ENCODE data around the gene CIDEB. TPM values are rescaled to one million over a fixed set of nuclear protein-coding genes. Genes with fewer than 3 reads are reported as not detected.
"Not testable (repeated sequence)": the region's sequence is repeated elsewhere in the genome, so short reads cannot be mapped to it uniquely, and the experiment has no call there.

Gene CIDEB, protein sequence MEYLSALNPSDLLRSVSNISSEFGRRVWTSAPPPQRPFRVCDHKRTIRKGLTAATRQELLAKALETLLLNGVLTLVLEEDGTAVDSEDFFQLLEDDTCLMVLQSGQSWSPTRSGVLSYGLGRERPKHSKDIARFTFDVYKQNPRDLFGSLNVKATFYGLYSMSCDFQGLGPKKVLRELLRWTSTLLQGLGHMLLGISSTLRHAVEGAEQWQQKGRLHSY
- total RNA-seq: 10 to 100 TPM; 14.2 to 14.4 TPM

DNA sequence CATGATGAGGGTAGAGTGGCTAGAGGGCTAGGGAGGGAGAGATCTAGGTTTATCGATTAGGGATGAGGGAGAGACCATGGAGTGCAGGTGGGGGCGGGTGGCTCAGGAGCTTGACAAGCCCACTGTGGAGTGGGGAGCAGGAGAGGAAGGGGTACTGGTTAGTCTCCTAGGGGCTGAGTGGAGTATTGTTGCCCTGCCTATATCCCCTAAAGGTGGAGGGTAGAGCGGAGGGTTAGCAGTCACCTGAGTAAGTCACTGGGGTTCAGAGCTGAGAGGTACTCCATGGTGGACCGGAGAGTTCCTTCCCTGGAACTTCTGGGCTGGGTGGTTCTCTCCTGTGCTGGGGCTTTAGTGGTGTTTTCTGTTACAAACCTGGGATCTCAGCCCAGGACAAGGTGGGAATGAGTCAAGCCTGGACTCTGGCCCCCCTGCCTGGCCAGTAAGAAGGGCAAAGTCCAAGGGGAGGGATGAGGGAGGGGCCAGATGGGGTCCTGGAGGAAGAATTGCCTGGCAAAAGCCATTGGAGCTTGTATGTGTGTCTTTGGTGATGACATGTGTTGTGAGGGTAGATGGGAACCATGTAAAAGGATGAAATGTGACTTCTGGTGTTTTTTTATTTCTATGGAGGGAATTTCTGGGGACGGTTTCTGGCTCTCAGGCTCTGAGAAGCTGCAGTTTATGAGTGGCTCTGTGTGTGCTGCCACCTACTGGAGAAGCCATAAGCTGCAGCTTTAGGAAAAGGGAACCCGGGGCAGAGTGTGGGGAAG, at the start of gene CIDEB:
Gene CIDEB, minus strand, starts transcription at position 403 of the 767 bp plus-strand sequence. Its CDS starts 119 bp downstream, at position 284.
- ChIA-PET CTCF (interaction anchor here (0.5 to 8.6 kb wide), 28 partner anchors 9 to 227 kb away, joined by 3 to 57 read pairs (median 6); partner anchors contain the start of genes ADCY4, CBLN3, CHMP4A and DHRS1), POLR2A (interaction anchor here (0.9 to 1.1 kb wide), 2 partner anchors 8 to 66 kb away, joined by 3 read pairs; partner anchors contain the start of genes DHRS1, NOP9 and TINF2)

DNA sequence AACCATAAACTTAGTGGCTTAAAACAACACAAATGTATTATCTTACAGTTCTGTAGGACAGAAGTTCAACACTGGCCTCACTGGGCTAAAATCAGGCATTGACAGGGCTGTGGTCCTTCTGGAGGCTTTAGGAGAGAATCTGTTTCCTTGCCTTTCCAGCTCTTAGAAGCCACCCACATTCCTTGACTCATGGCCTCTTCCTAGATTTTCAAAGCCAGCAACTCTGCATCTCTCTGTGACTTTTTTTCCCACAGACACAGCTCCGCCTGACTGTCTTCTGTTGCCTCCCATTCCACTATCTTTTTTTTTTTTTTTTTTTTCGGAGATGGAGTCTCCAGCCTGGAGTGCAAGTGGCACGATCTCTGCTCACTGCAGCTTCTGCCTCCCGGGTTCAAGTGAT, 48.4 kb upstream of the CIDEB start:
- POLR2A ChIA-PET: no interaction called here
- CTCF ChIA-PET: interaction anchor here (2.2 kb wide), 1 partner anchor 75 kb away, joined by 10 read pairs; no protein-coding TSS in a partner anchor

DNA sequence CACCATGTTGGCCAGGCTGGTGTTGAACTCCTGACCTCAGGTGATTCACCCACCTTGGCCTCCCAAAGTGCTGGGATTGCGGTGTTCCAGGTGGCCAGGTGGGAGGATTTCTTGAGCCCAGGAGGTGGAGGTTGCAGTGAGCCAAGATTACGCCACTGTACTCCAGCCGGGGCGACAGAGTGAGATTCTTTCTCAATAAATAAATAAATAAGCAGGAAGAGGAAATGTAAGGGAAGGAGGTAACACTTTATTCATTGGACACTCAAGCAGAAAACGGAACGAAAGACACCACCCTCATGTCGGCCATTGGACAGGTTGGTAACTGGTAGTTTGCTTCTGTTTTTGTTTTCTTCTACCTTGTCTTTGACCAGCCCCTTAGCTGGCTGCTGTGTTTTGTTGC, 47.2 kb upstream of the CIDEB start:
- CTCF ChIA-PET: no interaction called here
- POLR2A ChIA-PET: no interaction called here

DNA sequence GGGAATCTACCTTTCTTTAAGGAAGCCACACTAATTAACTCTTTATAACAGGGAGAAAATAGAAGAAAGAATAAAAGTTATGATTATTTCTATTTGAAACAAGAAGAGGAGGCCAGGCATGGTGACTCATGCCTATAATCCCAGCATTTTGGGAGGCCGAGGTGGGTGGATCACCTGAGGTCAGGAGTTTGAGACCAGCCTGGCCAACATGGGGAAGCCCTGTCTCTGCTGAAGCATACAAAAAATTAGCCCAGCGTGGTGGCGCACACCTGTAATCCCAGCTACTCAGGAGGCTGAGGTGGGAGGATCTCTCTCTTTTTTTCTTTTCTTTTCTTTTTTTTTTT, 46.7 kb upstream of the CIDEB start:
- CTCF ChIA-PET, POLR2A ChIA-PET: not testable (repeated sequence)

DNA sequence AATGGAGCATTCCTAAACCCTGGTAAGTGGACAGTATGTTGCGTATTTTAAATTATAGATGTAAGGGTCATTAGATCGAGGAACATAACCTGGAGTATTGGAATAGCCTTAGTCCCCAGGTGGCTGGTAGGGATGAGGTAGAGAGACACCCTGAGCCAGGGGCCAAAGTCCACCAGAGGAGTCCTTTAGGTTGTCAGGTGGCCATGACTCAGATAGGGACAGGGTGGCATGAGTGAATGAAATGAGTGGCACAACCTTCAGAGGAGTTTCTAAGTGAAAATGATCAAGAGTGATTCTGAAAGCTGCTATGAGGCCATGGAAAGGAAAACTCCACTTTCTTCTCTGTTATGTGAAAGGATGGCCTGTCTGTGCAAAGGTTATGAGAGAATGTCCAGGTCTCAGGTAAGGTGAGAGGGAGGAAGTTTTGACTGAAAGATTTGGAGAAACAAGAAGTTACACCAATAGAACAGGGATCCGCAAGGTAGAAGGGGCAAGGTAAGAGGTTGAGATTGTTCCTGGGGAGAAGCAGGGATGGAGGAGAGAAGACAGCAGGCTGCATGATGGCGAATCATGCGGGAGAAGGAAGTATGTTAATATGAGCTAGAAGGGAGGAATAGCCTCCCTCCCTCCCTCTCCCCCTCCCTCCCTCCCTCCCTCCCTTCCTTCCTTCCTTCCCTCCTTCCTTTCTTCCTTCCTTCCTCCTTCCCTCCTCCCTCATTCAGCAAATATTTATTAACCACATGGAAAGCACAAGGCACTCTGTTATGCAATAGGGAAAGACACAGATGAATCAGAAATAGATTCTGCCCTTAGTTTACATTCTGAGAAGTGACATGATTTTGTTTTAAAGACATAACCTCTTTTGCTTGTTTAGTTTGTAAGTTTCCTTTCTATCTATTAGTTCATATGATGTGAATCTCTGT, 46.0 kb upstream of the CIDEB start:
- CTCF ChIA-PET: no interaction called here
- POLR2A ChIA-PET: no interaction called here

DNA sequence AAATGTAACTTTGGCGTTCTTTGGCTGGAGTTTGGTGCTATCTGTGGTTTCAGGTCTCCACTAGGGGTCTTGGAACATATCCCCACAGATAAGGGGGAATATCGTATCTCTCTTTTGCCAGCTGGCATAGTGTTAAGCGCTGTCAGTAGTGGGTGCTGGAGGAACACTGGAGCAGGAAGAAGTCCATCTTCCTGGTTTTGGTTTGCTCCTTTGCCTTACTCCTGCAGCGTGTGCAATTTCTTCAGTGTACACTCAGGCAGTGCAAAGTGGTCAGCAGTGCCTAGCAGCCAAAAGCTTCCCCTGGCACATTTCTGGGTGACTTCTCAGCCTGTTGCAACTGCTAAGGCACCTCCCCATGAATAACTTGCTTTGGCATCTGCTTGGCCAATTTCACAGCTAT, 43.7 kb upstream of the CIDEB start:
- ChIA-PET POLR2A (no interaction called here), CTCF (interaction anchor here (1.0 to 1.1 kb wide), 2 partner anchors 80 to 85 kb away, joined by 3 to 4 read pairs; no protein-coding TSS in a partner anchor)

DNA sequence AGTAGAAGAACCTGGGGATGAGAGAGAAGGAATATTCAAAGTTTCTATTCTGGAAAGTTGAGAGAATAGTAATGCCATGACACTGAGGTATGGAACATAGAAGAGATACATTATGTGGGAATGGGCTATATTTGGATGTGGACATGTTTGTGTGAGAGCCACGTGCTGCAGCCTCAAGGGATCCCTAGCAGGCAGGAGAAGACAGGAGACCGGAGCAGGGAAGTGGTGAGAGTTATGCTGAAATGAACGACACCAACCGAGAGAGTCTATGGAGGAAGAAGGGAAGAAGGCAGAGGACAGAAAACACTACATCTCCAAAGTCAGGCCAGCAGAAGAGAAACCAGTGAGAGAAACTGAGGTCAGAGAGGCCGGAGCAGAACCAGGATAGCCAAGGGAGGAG, 42.0 kb upstream of the CIDEB start:
- CTCF ChIA-PET: interaction anchor here (0.9 to 1.2 kb wide), 2 partner anchors 16 to 82 kb away, joined by 3 to 4 read pairs; no protein-coding TSS in a partner anchor
- POLR2A ChIA-PET: no interaction called here

DNA sequence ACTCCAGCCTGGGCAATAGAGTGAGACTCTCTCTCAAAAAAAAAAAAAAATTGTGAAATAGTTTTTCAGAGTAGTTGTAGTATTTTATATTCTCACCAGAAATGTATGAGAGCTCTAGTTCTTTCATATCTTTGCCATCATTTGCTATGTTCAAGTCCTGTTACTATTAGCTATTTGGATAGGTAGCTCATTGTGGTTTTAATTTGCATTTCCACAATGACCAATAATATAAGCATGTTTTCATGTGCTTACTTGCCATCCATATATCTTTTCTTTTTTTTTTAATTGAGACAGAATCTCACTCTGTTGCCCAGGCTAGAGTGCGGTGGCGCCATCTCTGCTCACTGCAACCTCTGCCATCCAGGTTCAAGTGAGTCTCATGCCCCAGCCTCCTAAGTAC, 40.4 kb upstream of the CIDEB start:
- CTCF ChIA-PET: interaction anchor here (0.6 to 0.7 kb wide), 2 partner anchors 83 to 88 kb away, joined by 3 to 4 read pairs; no protein-coding TSS in a partner anchor
- POLR2A ChIA-PET: no interaction called here

DNA sequence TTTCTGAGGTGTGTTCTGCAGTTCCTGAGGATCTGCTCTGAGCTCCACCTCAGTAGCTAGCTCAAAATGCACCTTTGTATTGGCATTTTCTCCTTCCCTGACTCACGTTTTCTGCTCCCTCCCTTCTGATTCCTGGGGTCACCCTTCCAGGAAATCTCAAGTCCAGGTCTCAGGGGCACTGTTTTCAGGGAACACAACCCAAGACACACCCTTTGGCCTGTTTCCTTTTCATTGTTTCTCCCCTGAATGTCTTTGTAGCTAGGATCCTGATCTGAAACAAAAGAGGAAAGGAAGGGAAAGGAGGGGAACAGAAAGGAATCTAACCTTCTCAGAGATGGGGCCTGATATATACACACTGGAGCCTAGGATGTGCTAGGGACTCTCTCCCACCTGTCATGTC, 39.4 kb upstream of the CIDEB start:
- ChIA-PET POLR2A (no interaction called here), CTCF (no interaction called here)

DNA sequence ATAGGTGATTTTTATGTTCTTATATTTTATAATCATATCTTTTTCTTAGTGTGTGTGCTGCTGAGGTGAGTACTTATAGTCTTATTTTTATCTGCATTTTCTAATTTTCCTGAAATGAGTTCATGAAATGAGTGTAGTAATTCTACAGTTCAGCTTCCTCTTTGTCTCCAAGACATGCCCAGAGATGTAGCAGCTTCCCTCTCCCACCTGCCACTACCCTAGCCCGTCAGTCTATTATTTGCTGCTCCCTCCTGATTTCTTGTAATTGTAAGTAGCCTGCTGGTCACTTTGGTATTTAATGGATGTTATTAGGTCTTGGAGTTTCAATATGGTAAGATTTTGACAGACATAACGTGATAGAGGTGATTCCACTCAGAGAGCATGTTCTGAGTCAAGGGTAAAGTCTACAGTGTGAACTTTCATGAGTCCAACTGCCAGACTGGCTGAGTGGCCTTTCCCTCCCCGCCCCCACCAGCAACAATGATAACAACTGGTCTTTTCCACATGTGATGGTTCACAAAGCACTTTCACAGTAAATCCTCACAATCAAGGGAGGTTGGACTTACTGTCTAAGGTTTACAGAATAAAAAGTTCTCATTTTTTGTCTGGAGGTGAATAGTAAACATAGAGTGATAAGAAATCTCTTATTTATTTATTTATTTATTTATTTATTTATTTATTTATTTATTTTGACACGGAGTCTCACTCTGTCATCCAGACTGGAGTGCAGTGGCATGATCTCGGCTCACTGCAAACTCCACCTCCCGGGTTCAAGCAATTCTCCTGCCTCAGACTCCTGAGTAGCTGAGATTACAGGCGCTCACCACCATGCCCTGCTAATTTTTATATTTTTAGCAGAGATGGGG, 36.3 kb upstream of the CIDEB start:
- ChIA-PET POLR2A (no interaction called here), CTCF (interaction anchor here (0.6 to 1.6 kb wide), 4 partner anchors 11 to 93 kb away, joined by 3 to 6 read pairs (median 4); no protein-coding TSS in a partner anchor)

DNA sequence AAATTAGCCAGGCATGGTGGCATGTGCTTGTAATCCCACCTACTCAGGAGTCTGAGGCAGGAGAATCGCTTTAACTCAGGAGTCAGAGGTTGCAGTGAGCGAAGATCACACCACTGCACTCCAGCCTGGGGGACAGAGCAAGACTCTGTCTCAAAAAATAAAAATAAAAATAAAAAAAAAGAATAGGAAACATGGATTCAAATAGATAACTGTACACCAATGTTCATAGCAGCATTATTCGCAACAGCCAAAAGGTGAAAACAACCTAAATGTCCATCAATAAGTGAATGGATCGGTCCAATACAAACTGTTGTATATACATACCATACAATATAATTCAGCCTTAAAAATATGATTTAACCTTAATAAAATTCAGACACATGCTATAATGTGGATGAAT, 35.1 kb upstream of the CIDEB start:
- ChIA-PET POLR2A (no interaction called here), CTCF (interaction anchor here (1.0 kb wide), 2 partner anchors 27 to 89 kb away, joined by 3 to 4 read pairs; no protein-coding TSS in a partner anchor)

DNA sequence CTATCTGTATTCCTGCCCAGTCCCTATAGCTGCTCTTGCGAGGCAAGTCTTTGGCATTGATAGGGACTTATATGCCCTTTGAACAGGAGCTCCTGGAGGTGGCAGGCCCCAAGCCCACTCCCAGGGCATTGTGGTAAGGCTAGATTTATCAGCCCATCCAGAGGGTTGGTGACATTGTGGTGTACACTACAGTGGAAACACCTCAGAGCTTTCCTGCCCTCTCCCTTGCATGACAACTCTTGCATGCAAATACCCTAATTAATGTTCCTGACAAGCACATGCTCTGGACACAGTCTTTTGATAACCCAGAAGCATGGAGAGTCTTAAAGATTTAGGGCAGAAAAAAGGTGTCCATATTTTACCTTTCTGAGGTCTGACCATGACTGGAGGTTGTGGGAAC, 32.8 kb upstream of the CIDEB start:
- CTCF ChIA-PET: interaction anchor here (0.7 to 17.7 kb wide), 4 partner anchors 12 to 98 kb away, joined by 3 to 334 read pairs (median 4); partner anchors contain the start of genes CBLN3 and KHNYN
- POLR2A ChIA-PET: interaction anchor here (0.6 to 1.3 kb wide), 2 partner anchors 14 to 90 kb away, joined by 6 read pairs; no protein-coding TSS in a partner anchor

DNA sequence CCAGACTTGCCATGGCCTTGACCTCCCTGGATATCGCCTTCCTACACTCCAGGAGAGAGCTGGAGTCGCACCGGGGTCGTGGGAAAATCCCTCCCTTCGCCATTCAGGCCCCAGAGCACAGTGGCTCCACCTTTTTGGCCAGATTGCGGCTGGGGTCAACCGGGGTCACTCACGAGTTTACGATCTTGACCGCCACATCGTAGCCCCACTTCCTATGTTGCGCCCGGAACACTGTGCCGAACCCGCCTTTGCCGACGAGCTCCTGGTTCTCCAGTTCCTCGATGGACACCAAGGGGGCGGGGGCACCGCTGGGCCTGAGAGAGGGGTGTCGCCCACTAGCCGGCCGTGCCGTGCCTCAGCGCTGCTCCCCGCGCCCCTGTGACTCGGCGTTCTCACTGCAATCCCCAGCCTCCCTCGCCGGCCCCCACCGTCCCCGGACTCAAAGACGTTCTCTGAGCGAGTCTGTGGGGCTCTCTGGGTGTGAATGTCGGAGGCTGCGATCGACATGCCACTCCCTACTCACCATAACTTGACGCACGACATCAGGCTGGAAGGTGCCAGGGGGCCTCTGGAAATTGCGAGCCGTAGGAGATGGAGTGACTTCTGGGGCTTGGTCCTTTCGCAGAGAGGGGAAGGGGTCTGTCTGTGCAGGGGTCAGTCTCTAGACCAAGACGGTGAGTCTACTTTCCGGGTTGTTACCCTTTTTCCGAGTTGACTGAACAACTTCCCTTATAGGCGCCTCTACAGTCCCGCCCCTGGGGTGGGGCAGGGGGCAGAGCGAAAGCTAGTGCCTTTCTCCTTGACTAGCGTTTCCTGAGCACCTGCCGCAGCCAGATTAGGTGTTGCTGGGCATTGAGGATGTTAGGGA, 31.7 kb upstream of the CIDEB start, which contains the start of gene RIPK3:
Gene RIPK3, minus strand, starts transcription at position 708 of the 868 bp plus-strand sequence. Its CDS starts 165 bp downstream, at position 543.
- CTCF ChIA-PET: interaction anchor here (0.7 to 17.7 kb wide), 4 partner anchors 10 to 93 kb away, joined by 3 to 334 read pairs (median 4); partner anchors contain the start of genes CBLN3 and KHNYN

DNA sequence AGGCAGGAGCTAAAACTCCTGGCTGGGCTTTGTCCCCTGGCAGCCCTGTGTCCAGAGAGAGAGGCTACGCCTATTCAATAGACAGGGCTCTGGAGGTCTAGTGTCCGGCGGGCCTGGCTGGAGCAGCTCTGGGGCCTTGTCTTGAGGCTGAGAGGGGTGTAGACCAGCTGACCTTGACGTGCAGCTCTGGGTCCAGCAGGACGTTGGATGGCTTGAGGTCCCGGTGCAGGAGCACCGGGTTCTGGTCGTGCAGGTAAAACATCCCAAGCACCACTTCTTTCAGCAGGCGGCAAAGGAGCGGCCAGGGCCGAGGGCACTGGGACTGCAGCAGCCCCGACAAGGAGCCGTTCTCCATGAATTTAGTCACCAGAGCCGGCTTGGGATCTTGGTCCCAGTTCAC, 31.1 kb upstream of the CIDEB start:
- ChIA-PET POLR2A (interaction anchor here (1.5 kb wide), 1 partner anchor 91 kb away, joined by 5 read pairs; the partner anchor contains the start of gene KHNYN), CTCF (interaction anchor here (17.7 kb wide), 1 partner anchor 94 kb away, joined by 334 read pairs; the partner anchor contains the start of genes CBLN3 and KHNYN)

More for the DNA sequence above, 31.7 kb upstream of the CIDEB start, which contains the start of gene RIPK3:
- POLR2A ChIA-PET: interaction anchor here (1.3 to 1.5 kb wide), 2 partner anchors 91 kb away, joined by 5 to 6 read pairs; partner anchors contain the start of gene KHNYN

DNA sequence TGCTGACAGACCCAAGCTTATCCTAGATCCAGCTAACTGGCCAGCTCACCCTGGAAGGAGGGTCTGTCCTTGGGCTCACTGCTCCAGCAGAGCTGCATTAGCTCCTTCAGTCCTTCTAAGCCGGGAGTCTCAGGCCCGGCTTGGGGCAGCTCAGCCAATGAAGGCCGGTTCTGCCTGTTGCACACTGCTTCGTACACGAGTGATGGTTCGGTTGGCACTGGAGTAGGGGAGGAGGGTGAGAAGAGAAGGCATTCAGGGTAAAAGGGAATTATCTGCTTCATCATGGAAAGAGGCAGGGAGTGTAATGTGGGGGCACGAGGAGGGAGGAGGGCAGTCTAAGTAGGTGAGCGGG, 30.0 kb upstream of the CIDEB start:
- ChIA-PET CTCF (interaction anchor here (17.7 kb wide), 1 partner anchor 95 kb away, joined by 334 read pairs; the partner anchor contains the start of genes CBLN3 and KHNYN), POLR2A (no interaction called here)

DNA sequence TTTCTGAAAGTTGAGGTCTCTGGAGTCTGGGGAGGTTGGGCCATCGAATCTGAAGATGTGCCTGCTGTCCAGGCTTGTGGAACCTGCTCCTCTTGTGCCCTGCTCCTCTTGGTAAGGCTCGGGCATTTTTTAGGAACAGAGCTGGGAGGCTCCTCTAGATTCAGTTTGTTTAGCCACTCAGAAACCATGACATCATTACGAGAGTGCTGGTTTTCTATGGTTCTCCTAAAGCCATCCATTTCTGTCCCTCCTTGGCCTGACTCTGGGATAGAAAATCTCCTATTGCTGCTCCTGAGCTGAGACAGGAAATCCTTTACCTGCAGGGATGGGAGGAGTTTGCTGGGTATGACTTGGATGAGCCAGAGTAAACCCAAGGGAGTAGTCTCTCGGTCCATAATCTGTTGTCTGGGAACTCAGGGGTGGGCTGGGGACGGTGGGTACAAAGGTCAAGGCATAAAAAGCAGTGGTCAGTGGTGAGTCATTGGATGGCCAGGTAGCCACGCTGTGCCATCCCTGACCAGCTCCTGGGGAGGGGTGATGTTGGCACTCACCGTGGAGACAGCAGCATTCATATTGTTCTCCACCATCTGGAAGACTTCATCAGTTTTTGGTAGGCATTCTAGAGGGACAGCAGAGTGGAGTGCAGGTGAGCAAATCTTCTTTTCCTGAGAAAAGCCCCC, 29.5 kb upstream of the CIDEB start:
- POLR2A ChIA-PET: no interaction called here
- CTCF ChIA-PET: interaction anchor here (1.0 to 17.7 kb wide), 2 partner anchors 9 to 96 kb away, joined by 4 to 334 read pairs; partner anchors contain the start of genes CBLN3 and KHNYN

Measured in activated CD8-positive, alpha-beta memory T cell treated with anti-CD3 and anti-CD28 coated beads for 36 hours (primary cell).